PC-3 (cell line): ENCODE measurements around the gene KRT81. TPM values are rescaled to one million over a fixed set of nuclear protein-coding genes. Genes with fewer than 3 reads are reported as not detected.
A peak's percentile ranks its signal among the peaks of the same experiment; 100 is the strongest.

Source experiments
- ATAC-seq: fragments of 200-7000 bp; cut with Tn5 transposase; 2 replicates; pipeline ENCODE4 v1.9.1; 2020; ENCODE audit warnings: mild to moderate bottlenecking, moderate library complexity
- BruUV-seq: library from RNA; stranded (reverse); fragments of 400-500 nt; replicated peaks from 2 replicates; lab custom pipeline; 2021; lab: Mats Ljungman, UMichigan
- CTCF ChIA-PET: fragments of 300-600 bp; sonication (Branson Sonifier 250); formaldehyde crosslinking; loops from one replicate; lab custom pipeline; 2022; ENCODE audit warnings: antibody characterized with exemption; lab: Charles Lee
- POLR2A ChIA-PET: fragments of 300-600 bp; sonication (Branson Sonifier 250); formaldehyde crosslinking; loops from one replicate; lab custom pipeline; 2022; ENCODE audit warnings: antibody characterized with exemption; ENCODE audit not compliant: unreplicated experiment; lab: Charles Lee
- DNase-seq: peaks from one replicate; pipeline ENCODE4 v3.0.0-alpha.2; 2015
- H2AFZ ChIP-seq: fragments of 300-600 bp; sonication (generic); 2 replicates; pipeline ENCODE4 v1.6.0; 2016; ENCODE audit warnings: antibody characterized with exemption, low read length
- H3F3A ChIP-seq: fragments of 300-600 bp; sonication (generic); one replicate; pipeline ENCODE4 v1.6.0; 2017; ENCODE audit warnings: antibody characterized with exemption, low read length, control low read depth, mild to moderate bottlenecking; ENCODE audit not compliant: unreplicated experiment
- H3K27ac ChIP-seq: fragments of 300-600 bp; sonication (generic); 2 replicates; pipeline ENCODE4 v1.5.1; 2016; ENCODE audit warnings: mild to moderate bottlenecking, low read length
- H3K27me3 ChIP-seq: fragments of 300-600 bp; sonication (generic); 2 replicates; pipeline ENCODE4 v1.6.1; 2016; ENCODE audit warnings: low read length, mixed read lengths
- H3K36me3 ChIP-seq: fragments of 300-600 bp; sonication (generic); 2 replicates; pipeline ENCODE4 v1.6.1; 2016; ENCODE audit warnings: low read depth, mixed run types, low read length, mixed read lengths
- H3K4me1 ChIP-seq: fragments of 300-600 bp; sonication (generic); 2 replicates; pipeline ENCODE4 v1.5.1; 2016; ENCODE audit warnings: low read length; ENCODE audit not compliant: insufficient read depth
- H3K4me2 ChIP-seq: fragments of 300-600 bp; sonication (generic); 2 replicates; pipeline ENCODE4 v1.6.0; 2016; ENCODE audit warnings: low read length
- H3K4me3 ChIP-seq: fragments of 300-600 bp; sonication (generic); 2 replicates; pipeline ENCODE4 v1.5.1; 2016; ENCODE audit warnings: mild to moderate bottlenecking, low read length, mixed read lengths
- H3K79me2 ChIP-seq: fragments of 300-600 bp; sonication (generic); 2 replicates; pipeline ENCODE4 v1.6.1; 2017; ENCODE audit warnings: low read length, mixed read lengths
- H3K9ac ChIP-seq: fragments of 300-600 bp; sonication (generic); 2 replicates; pipeline ENCODE4 v1.6.0; 2016; ENCODE audit warnings: mild to moderate bottlenecking, low read length
- H3K9me2 ChIP-seq: fragments of 300-600 bp; sonication (generic); replicated peaks from 2 replicates; pipeline ENCODE4 v1.6.1; 2016; ENCODE audit warnings: mixed run types, low read length, mixed read lengths
- H3K9me3 ChIP-seq: fragments of 300-600 bp; sonication (generic); 2 replicates; pipeline ENCODE4 v1.6.1; 2016; ENCODE audit warnings: low read length, mixed read lengths
- H4K20me1 ChIP-seq: fragments of 300-600 bp; sonication (generic); 2 replicates; pipeline ENCODE4 v1.6.1; 2016; ENCODE audit warnings: low read length, mixed read lengths
- EZH2 ChIP-seq: fragments of 300-600 bp; sonication (generic); IDR thresholded peaks from one replicate; pipeline ENCODE4 v1.6.1; 2017; ENCODE audit warnings: antibody characterized with exemption, mild to moderate bottlenecking, low read length; ENCODE audit not compliant: unreplicated experiment
- EZH2phosphoT487 ChIP-seq: fragments of 300-600 bp; sonication (generic); IDR thresholded peaks from 2 replicates; pipeline ENCODE4 v1.6.1; 2018; ENCODE audit warnings: mild to moderate bottlenecking, antibody characterized with exemption, low read length, borderline replicate concordance
- intact Hi-C: fragments of 100-400 bp; cut with micrococcal nuclease; formaldehyde crosslinking; loops from 2 replicates; pipeline ENCODE4 v1.9.0; 2023
- total RNA-seq: library from RNA; depleted of rRNA; stranded (reverse); fragments of >200 nt; gene quantifications from 2 replicates; pipeline ENCODE4 v1.2.3, GENCODE V29; 2014
- TF ChIP-seq, protein P1 (sequence below): fragments of 300-600 bp; sonication (generic); conservative IDR thresholded peaks from 2 replicates; pipeline ENCODE4 v1.5.1; 2017; ENCODE audit warnings: antibody characterized with exemption, low read depth, mild to moderate bottlenecking, low read length

KRT81 gene
- total RNA-seq, 1 experiment from 2014 or later = 1,688 TPM

DNA sequence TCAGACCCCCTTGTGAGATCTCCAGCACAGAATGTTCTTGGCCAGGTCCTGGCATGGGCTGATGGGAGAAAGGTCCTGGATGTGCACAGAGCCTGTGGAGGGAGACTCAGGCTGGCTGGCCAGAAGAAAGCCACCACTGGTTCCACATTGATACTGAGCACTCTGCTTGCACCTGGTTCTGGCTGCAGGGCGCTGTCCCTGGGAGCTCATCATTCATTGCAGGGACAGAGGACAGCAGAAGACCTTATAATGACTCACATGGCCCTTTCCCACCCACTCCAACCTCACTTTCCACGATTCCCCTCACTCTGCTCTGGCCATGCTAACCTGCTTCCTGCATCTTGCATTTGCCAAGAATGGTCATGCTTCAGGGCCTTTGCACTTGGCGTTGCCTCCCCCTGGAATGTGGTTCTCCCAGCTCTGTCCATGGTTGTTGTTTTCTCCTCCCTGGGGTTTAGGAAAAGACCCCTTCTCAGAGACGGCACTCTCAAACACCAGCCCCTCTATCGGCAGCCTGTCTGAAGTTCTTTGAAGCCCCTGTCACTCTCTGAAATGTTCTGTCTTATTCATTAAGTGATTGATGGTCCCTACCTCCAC, 48.0 kb downstream of the KRT81 start:
- intact Hi-C loops = no loop called here
- H3K4me3 ChIP-seq = peak overlapping the region; percentile 34; the same call in 1 of the 2 replicates
- no peaks in the 10 kb centered on the region for H3K27me3 ChIP-seq
- H3K4me1 ChIP-seq = peaks cover 92% of the 10 kb centered on the region
- peaks cover 7% of the 10 kb centered on the region; the same call in 1 of the 2 replicates for H3K79me2 ChIP-seq
- ChIA-PET POLR2A (interaction anchor here (0.5 to 1.1 kb wide), 6 partner anchors 13 to 96 kb away, joined by 3 to 9 read pairs (median 6); no protein-coding TSS in a partner anchor), CTCF (interaction anchor here (0.6 to 1.6 kb wide), 6 partner anchors 9 to 762 kb away, joined by 3 to 7 read pairs (median 4); no protein-coding TSS in a partner anchor)
- no peaks in the 10 kb centered on the region for H4K20me1 ChIP-seq
- H2AFZ ChIP-seq = no peak overlapping the region
- no peaks in the 10 kb centered on the region for H3K9me2 ChIP-seq
- H3K9ac ChIP-seq = peak overlapping the region; percentile 77
- H3K36me3 ChIP-seq = peaks cover 59% of the 10 kb centered on the region
- H3K27ac ChIP-seq = peak overlapping the region; percentile 96
- ATAC-seq = peak; percentile 28
- peaks cover 44% of the 10 kb centered on the region for H3F3A ChIP-seq
- peak overlapping the region; percentile 74 for H3K4me2 ChIP-seq
- TF ChIP-seq EZH2 (no peak), EZH2phosphoT487 (no peak)
- TF ChIP-seq, protein P1, sequence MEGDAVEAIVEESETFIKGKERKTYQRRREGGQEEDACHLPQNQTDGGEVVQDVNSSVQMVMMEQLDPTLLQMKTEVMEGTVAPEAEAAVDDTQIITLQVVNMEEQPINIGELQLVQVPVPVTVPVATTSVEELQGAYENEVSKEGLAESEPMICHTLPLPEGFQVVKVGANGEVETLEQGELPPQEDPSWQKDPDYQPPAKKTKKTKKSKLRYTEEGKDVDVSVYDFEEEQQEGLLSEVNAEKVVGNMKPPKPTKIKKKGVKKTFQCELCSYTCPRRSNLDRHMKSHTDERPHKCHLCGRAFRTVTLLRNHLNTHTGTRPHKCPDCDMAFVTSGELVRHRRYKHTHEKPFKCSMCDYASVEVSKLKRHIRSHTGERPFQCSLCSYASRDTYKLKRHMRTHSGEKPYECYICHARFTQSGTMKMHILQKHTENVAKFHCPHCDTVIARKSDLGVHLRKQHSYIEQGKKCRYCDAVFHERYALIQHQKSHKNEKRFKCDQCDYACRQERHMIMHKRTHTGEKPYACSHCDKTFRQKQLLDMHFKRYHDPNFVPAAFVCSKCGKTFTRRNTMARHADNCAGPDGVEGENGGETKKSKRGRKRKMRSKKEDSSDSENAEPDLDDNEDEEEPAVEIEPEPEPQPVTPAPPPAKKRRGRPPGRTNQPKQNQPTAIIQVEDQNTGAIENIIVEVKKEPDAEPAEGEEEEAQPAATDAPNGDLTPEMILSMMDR = no peak
- DNase-seq = peak; percentile 91
- H3K9me3 ChIP-seq = no peaks in the 10 kb centered on the region
- BruUV-seq = TSS peak; percentile 33

DNA sequence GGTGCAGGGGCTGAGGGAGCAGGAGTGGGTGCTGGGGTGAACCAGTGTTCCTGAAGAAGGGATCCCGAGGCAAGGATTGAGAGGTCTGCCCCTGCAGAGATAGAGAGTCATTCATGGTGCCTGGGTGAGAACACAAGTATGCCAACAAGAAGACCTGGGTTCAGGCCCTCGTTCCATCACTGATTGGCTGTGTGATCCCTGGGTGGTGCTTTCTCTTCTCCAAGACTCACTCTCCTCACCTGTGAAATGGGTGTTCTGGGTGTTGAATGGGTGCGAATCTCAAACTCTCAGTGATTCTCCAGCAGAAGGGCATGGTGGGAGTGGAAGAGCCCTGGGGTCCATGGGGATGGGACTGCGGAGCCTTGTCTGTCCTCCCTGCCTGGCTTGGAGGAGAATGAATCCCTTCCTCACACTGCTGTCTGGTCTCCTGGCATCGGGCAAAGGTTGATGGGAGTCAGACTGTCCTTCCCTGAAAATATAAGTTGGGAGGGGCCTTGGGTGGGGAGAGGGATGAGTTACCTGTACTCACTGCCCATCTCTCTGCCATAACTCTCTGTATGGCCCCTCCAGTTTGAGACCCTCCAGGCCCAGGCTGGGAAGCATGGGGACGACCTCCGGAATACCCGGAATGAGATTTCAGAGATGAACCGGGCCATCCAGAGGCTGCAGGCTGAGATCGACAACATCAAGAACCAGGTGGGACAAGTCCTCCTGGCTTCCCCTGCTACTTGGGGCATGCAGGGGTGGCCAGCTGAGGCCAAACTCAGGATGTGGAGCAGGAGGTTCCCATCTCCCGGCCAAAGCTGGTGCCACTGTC, 48.7 kb downstream of the KRT81 start:
- H2AFZ ChIP-seq = no peak overlapping the region
- BruUV-seq = no TSS peak
- peak overlapping the region; percentile 96 for H3K27ac ChIP-seq
- H4K20me1 ChIP-seq = no peaks in the 10 kb centered on the region; the same call in 1 of the 2 replicates
- POLR2A ChIA-PET = interaction anchor here (0.5 to 0.7 kb wide), 4 partner anchors 12 to 88 kb away, joined by 3 to 6 read pairs (median 4); no protein-coding TSS in a partner anchor
- no peak for ATAC-seq
- H3F3A ChIP-seq = peaks cover 38% of the 10 kb centered on the region
- peaks cover 62% of the 10 kb centered on the region for H3K36me3 ChIP-seq
- CTCF ChIA-PET = interaction anchor here (0.6 to 1.6 kb wide), 3 partner anchors 10 to 762 kb away, joined by 3 to 7 read pairs (median 5); no protein-coding TSS in a partner anchor
- peak overlapping the region; percentile 74 for H3K4me2 ChIP-seq
- TF ChIP-seq, protein P1 = no peak
- TF ChIP-seq EZH2 (no peak), EZH2phosphoT487 (no peak)
- H3K27me3 ChIP-seq = no peaks in the 10 kb centered on the region
- 0 out of 2 replicates have a peak overlapping the region, but pooled peaks have one; percentile 12 for H3K4me3 ChIP-seq
- H3K79me2 ChIP-seq = peaks cover 12% of the 10 kb centered on the region; the same call in 1 of the 2 replicates
- peak overlapping the region; percentile 77 for H3K9ac ChIP-seq
- H3K9me2 ChIP-seq = no peaks in the 10 kb centered on the region
- intact Hi-C loops = no loop called here
- H3K4me1 ChIP-seq = peaks cover 92% of the 10 kb centered on the region
- peak; percentile 14 for DNase-seq
- H3K9me3 ChIP-seq = no peaks in the 10 kb centered on the region
